Measurements from ENCODE around the gene PAPOLG. TPM values are rescaled to one million over a fixed set of nuclear protein-coding genes. Genes with fewer than 3 reads are reported as not detected.
"Not testable (repeated sequence)": the region's sequence is repeated elsewhere in the genome, so short reads cannot be mapped to it uniquely, and the experiment has no call there.

Gene PAPOLG
- total RNA-seq, 1 donor from 2014 or later = 12.6 TPM

GRCh38 chr2:60796573-60797509, 40.8 kb downstream of the PAPOLG start:
- no peak overlapping the region for H3K4me3 ChIP-seq (ENCODE audit: low read depth, low read length)
- TF ChIP-seq, protein P1, sequence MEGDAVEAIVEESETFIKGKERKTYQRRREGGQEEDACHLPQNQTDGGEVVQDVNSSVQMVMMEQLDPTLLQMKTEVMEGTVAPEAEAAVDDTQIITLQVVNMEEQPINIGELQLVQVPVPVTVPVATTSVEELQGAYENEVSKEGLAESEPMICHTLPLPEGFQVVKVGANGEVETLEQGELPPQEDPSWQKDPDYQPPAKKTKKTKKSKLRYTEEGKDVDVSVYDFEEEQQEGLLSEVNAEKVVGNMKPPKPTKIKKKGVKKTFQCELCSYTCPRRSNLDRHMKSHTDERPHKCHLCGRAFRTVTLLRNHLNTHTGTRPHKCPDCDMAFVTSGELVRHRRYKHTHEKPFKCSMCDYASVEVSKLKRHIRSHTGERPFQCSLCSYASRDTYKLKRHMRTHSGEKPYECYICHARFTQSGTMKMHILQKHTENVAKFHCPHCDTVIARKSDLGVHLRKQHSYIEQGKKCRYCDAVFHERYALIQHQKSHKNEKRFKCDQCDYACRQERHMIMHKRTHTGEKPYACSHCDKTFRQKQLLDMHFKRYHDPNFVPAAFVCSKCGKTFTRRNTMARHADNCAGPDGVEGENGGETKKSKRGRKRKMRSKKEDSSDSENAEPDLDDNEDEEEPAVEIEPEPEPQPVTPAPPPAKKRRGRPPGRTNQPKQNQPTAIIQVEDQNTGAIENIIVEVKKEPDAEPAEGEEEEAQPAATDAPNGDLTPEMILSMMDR (conservative IDR thresholded peaks at IDR 0.05; ENCODE audit: low read depth, low read length) = no peak
- DNase-seq (ENCODE audit: low read depth) = no peak

DNA sequence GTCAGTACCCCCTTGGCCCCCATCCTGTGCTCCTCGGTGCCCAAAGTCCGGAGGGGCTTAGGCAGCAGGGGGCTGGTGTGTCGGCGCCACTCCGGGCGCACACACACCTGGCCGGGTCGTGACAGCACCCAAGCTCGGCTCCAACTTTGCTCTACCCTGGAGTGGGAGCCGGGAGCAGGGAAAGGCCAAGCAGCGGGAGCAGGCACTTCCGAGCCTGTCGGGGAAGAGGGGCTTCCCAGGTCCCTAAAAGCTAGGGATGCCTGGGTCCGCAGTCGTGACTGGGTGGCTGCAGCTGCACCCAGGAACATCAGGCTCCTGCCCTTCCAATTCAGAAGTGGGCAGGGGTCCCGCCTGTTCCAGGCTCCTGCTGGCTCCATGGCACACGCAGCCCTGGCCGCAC, 48.4 kb downstream of the PAPOLG start:
- no peak for DNase-seq (ENCODE audit: low read depth)
- no peak overlapping the region for H3K4me3 ChIP-seq (ENCODE audit: low read depth, low read length)
- TF ChIP-seq, protein P1 (conservative IDR thresholded peaks at IDR 0.05; ENCODE audit: low read depth, low read length) = no peak

DNA sequence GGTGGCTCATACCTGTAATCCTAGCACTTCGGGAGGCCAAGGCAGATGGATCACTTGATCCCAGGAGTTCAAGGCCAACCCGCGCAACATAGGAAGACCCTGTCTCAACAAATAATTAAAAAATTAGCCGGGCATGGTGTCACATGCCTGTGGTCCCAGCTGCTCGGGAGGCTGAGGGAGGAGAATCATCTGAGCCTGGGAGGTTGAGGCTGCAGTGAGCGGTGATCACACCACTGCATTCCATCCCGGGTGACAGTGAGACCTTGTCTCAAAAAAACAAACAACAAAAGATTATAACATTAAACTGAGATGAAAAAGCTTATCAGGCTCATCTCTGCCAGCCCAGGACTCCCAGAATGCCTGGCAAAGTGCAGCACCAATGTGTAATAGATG, 50.5 kb downstream of the PAPOLG start:
- TF ChIP-seq, protein P1 (conservative IDR thresholded peaks at IDR 0.05; ENCODE audit: low read depth, low read length) = no peak
- no peak overlapping the region for H3K4me3 ChIP-seq (ENCODE audit: low read depth, low read length)
- no peak for DNase-seq (ENCODE audit: low read depth)

GRCh38 chr2:60806988-60807681, 51.1 kb downstream of the PAPOLG start:
- H3K4me3 ChIP-seq (ENCODE audit: low read depth, low read length) = no peak overlapping the region
- no peak for DNase-seq (ENCODE audit: low read depth)
- TF ChIP-seq, protein P1 (conservative IDR thresholded peaks at IDR 0.05; ENCODE audit: low read depth, low read length) = no peak

- no peak for DNase-seq (ENCODE audit: low read depth)
- H3K4me3 ChIP-seq (ENCODE audit: low read depth, low read length) = no peak overlapping the region
- TF ChIP-seq, protein P1 (conservative IDR thresholded peaks at IDR 0.05; ENCODE audit: low read depth, low read length) = no peak
Measured at GRCh38 chr2:60808330-60808801, 52.3 kb downstream of the PAPOLG start.

DNA sequence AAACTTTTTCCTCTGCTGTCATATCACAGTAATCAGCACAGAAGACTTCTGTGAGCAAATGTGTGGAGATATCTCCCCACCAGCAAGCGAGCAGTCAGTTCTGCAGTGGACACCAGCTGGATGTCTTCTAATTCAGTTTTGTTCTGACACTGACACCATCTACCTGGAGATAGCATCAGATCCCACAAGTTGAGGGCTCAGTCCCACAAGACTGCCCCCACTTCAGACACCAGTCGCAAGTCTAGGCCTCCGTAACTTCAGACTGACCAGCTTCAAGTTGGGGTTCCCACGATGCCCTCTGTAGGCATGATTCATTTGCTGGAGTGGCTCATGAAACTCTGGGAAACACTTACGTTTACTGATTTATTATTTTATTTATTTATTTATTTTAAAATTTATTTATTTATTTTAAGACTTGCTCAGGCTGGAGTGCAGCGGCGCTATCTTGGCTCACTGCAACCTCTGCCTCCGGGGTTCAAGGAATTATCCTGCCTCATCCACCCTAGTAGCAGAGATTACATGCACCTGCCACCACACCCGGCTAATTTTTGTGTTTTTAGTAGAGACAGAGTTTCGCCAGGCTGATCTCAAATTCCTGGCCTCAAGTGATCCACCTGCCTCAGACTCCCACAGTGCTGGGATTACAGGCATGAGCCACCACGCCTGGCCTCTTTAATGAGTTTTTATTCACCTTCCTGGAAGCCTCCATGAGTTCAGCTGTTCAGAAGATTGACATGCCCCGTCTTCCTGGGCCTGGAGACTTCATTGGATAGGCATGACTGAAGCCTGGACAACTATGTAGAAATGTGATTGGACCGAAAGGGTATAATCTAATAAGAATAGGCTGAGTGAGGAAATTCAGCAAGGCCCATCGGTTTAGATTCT, 55.7 kb downstream of the PAPOLG start:
- no peak for DNase-seq (ENCODE audit: low read depth)

GRCh38 chr2:60817191-60817590, 61.1 kb downstream of the PAPOLG start:
- DNase-seq (ENCODE audit: low read depth); H3K4me3 ChIP-seq (ENCODE audit: low read depth, low read length): not testable (repeated sequence)

More for the DNA sequence above, 55.7 kb downstream of the PAPOLG start:
- no peak overlapping the region for H3K4me3 ChIP-seq (ENCODE audit: low read depth, low read length)
- TF ChIP-seq, protein P1 (conservative IDR thresholded peaks at IDR 0.05; ENCODE audit: low read depth, low read length) = no peak

All from epithelial cell of proximal tubule (primary cell).